Gastrocnemius medialis (tissue), 4 donors: ENCODE measurements around the gene SEH1L.

ENCODE experiments used
- POLR2A ChIP-seq, 2 donors: fragments of 450-650 bp; IDR thresholded peaks; one replicate each; pipeline ENCODE4 v1.6.1; 2017; ENCODE audit warnings: antibody characterized with exemption in 2 of 2, mild to moderate bottlenecking in 2 of 2, moderate library complexity in 2 of 2
- TF ChIP-seq, protein P1 (sequence below), 5 experiments: fragments of 450-650 bp in 3 of 5; fragments of 200-600 bp in 2 of 5; sonication (generic) in 2 of 5; IDR thresholded peaks in 4 of 5; conservative IDR thresholded peaks in 1 of 5; 1 replicate in 4 of 5; 2 replicates in 1 of 5; pipeline ENCODE4 v1.5.1; 2016 to 2019; ENCODE audit warnings: antibody characterized with exemption in 5 of 5, mild to moderate bottlenecking in 3 of 5, moderate library complexity in 3 of 5

DNA sequence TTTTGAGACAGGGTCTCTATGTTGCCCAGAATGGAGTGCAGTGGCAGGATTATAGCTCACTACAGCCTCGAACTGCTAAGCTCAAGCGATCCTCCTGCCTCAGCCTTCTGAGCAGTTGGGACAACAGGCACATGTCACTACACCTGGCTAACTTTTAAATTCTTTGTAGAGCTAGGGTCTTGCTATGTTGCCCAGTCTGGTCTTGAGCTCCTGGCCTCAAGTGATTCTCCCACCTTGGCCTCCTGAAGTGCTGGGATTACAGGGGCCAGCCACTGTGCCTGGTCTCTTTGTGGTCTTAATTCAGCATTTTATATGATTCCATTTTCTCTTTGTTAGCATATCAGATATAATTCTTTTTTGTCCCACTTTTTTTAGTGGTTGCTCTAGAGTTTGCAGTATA, 77.4 kb downstream of the SEH1L start:
- TF ChIP-seq, protein P1, sequence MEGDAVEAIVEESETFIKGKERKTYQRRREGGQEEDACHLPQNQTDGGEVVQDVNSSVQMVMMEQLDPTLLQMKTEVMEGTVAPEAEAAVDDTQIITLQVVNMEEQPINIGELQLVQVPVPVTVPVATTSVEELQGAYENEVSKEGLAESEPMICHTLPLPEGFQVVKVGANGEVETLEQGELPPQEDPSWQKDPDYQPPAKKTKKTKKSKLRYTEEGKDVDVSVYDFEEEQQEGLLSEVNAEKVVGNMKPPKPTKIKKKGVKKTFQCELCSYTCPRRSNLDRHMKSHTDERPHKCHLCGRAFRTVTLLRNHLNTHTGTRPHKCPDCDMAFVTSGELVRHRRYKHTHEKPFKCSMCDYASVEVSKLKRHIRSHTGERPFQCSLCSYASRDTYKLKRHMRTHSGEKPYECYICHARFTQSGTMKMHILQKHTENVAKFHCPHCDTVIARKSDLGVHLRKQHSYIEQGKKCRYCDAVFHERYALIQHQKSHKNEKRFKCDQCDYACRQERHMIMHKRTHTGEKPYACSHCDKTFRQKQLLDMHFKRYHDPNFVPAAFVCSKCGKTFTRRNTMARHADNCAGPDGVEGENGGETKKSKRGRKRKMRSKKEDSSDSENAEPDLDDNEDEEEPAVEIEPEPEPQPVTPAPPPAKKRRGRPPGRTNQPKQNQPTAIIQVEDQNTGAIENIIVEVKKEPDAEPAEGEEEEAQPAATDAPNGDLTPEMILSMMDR (IDR thresholded peaks at IDR 0.05 in 4 of 5, conservative IDR thresholded peaks at IDR 0.05 in 1 of 5) = no peak
- no peak for TF ChIP-seq POLR2A (IDR thresholded peaks at IDR 0.05)
